ENCODE data around the gene TMEM114.

Gene TMEM114

DNA sequence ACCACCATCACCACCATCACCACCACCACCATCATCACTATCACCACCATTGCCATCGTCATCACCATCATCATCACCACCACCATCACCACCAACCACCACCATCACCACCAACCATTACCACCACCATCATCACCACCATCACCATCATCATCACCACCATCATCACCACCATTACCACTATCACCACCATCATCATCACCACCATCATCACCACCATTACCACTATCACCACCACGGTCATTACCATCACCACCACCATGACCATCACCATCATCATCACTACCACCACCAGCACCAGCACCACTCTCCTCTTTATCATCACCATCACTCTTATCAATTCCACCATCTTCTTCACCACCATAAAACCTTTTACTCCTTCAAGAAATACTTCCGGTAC is 1.1 kb upstream of the TMEM114 start:
- Histone ChIP-seq H4K8ac (ENCODE audit: low read depth, low read length) (no peak overlapping the region), H3K4me3 (ENCODE audit: low read length) (no peak overlapping the region), H3K9ac (ENCODE audit: low read length) (no peak overlapping the region), H3K36me3 (ENCODE audit: control insufficient read depth, insufficient read depth, low read length) (no peaks in the 10 kb centered on the region), H3K23ac (ENCODE audit: low read length) (no peak overlapping the region), H3K79me2 (ENCODE audit: control insufficient read depth, insufficient read depth, low read length) (no peaks in the 10 kb centered on the region), H2BK120ac (ENCODE audit: low read depth, low read length) (no peak overlapping the region), H3K27ac (ENCODE audit: low read depth, low read length) (no peak overlapping the region), H4K5ac (ENCODE audit: low read length) (no peak overlapping the region), H3K4ac (ENCODE audit: low read depth, low read length) (no peak overlapping the region), H2AK5ac (ENCODE audit: low read length) (no peak overlapping the region), H3K56ac (ENCODE audit: low read length) (no peak overlapping the region), H3K4me1 (ENCODE audit: control insufficient read depth, low read depth, low read length) (no peaks in the 10 kb centered on the region), H3K27me3 (ENCODE audit: insufficient read depth, low read length, poor library complexity) (peaks cover 23% of the 10 kb centered on the region), H2BK5ac (ENCODE audit: low read length) (no peak overlapping the region), H3K79me1 (ENCODE audit: low read length) (no peaks in the 10 kb centered on the region), H2BK15ac (replicated peaks; ENCODE audit: low read depth) (no peak overlapping the region), H3K18ac (ENCODE audit: low read length) (no peak overlapping the region), H3K4me2 (ENCODE audit: low read length) (no peak overlapping the region)
- WGBS (ENCODE audit: extremely low coverage, insufficient coverage, low lambda C conversion rate): no CpG with 5 or more reads among the region's 3 CpGs
- no peak for DNase-seq

DNA sequence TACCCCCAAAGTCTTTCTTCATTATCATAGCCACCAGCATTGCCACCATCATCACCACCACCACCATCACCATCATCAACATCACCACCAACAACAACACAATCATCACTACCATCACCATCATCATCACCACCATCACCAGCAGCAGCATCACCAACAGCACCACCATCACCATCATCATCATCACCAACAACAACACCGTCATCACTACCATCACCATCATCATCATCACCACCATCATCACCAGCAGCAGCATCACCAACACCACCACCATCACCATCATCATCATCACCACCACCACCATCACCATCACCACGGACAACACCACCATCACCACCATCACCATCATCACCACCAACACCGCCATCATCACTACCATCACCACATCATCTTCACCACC is 500 bp upstream of the TMEM114 start:
- H3K56ac ChIP-seq (ENCODE audit: low read length): no peak overlapping the region
- WGBS (ENCODE audit: extremely low coverage, insufficient coverage, low lambda C conversion rate): no CpG with 5 or more reads among the region's 3 CpGs
- no peaks in the 10 kb centered on the region for H3K79me2 ChIP-seq (ENCODE audit: control insufficient read depth, insufficient read depth, low read length)
- peaks cover 23% of the 10 kb centered on the region for H3K27me3 ChIP-seq (ENCODE audit: insufficient read depth, low read length, poor library complexity)
- H3K4me3 ChIP-seq (ENCODE audit: low read length): no peak overlapping the region
- no peak overlapping the region for H3K27ac ChIP-seq (ENCODE audit: low read depth, low read length)
- H3K4me1 ChIP-seq (ENCODE audit: control insufficient read depth, low read depth, low read length): no peaks in the 10 kb centered on the region
- no peak overlapping the region for H2BK120ac ChIP-seq (ENCODE audit: low read depth, low read length)
- H4K8ac ChIP-seq (ENCODE audit: low read depth, low read length): no peak overlapping the region
- no peak overlapping the region for H3K18ac ChIP-seq (ENCODE audit: low read length)
- H3K9ac ChIP-seq (ENCODE audit: low read length): no peak overlapping the region
- H4K5ac ChIP-seq (ENCODE audit: low read length): no peak overlapping the region
- H3K4me2 ChIP-seq (ENCODE audit: low read length): no peak overlapping the region
- no peak overlapping the region for H2AK5ac ChIP-seq (ENCODE audit: low read length)
- H3K79me1 ChIP-seq (ENCODE audit: low read length): no peaks in the 10 kb centered on the region
- no peak for DNase-seq
- no peak overlapping the region for H2BK5ac ChIP-seq (ENCODE audit: low read length)
- H2BK15ac ChIP-seq (replicated peaks; ENCODE audit: low read depth): no peak overlapping the region
- no peaks in the 10 kb centered on the region for H3K36me3 ChIP-seq (ENCODE audit: control insufficient read depth, insufficient read depth, low read length)
- no peak overlapping the region for H3K23ac ChIP-seq (ENCODE audit: low read length)
- H3K4ac ChIP-seq (ENCODE audit: low read depth, low read length): no peak overlapping the region

DNA sequence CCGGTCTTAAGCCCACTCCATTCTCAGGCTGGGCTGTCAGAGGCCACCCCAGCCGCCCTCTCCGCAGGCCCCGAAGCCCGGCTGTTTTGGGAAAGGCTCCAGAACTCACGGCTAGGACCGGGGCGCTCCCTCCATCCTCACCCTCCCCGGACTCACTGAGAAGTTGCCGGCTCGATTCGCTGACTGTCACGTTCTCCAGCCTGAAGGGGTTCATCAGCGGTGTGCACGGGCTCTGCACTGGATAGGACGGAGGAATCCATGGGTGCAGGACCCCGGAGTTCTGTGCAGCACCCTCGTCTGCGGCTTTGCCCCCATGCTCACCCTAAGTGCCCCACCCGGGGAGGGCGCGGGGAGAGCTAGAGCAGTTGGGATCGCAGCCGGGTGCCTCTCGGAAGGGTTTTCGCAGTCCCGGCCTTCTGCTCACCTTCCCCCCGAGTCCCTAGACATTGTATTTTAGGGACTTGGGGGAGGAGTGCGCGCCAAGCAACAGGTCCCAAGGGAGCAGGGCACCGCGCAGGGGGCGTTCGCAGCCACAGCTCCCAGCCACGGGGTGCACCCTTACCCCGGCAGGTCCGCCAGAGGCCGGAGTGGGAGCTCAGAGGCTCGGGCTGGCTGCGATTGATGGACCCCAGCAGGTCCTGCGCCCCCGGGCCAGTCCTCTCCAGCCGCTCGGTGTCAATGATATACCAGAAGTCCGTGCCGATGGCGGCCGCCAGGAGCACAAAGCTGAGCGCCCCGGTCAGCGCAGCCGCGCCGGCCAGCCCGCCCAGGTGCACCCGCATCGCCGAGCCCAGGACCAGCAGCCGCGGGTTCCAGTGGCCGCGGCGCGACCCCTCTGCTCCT is 1.0 kb downstream of the TMEM114 start:
- no CpG with 5 or more reads among the region's 64 CpGs for WGBS (ENCODE audit: extremely low coverage, insufficient coverage, low lambda C conversion rate)
- no peak overlapping the region for H2BK5ac ChIP-seq (ENCODE audit: low read length)
- H3K18ac ChIP-seq (ENCODE audit: low read length): no peak overlapping the region
- H3K27ac ChIP-seq (ENCODE audit: low read depth, low read length): no peak overlapping the region
- H3K79me1 ChIP-seq (ENCODE audit: low read length): no peaks in the 10 kb centered on the region
- no peak overlapping the region for H3K23ac ChIP-seq (ENCODE audit: low read length)
- peak overlapping the region; percentile 61 for H3K4me2 ChIP-seq (ENCODE audit: low read length)
- no peak overlapping the region for H3K9ac ChIP-seq (ENCODE audit: low read length)
- no peak overlapping the region for H3K4ac ChIP-seq (ENCODE audit: low read depth, low read length)
- H4K5ac ChIP-seq (ENCODE audit: low read length): no peak overlapping the region
- H3K79me2 ChIP-seq (ENCODE audit: control insufficient read depth, insufficient read depth, low read length): no peaks in the 10 kb centered on the region
- no peak overlapping the region for H2BK15ac ChIP-seq (replicated peaks; ENCODE audit: low read depth)
- H2AK5ac ChIP-seq (ENCODE audit: low read length): no peak overlapping the region
- H3K4me3 ChIP-seq (ENCODE audit: low read length): no peak overlapping the region
- H3K36me3 ChIP-seq (ENCODE audit: control insufficient read depth, insufficient read depth, low read length): no peaks in the 10 kb centered on the region
- H3K27me3 ChIP-seq (ENCODE audit: insufficient read depth, low read length, poor library complexity): peaks cover 23% of the 10 kb centered on the region
- DNase-seq: no peak
- no peak overlapping the region for H2BK120ac ChIP-seq (ENCODE audit: low read depth, low read length)
- H3K4me1 ChIP-seq (ENCODE audit: control insufficient read depth, low read depth, low read length): no peaks in the 10 kb centered on the region
- H3K56ac ChIP-seq (ENCODE audit: low read length): no peak overlapping the region
- no peak overlapping the region for H4K8ac ChIP-seq (ENCODE audit: low read depth, low read length)

DNA sequence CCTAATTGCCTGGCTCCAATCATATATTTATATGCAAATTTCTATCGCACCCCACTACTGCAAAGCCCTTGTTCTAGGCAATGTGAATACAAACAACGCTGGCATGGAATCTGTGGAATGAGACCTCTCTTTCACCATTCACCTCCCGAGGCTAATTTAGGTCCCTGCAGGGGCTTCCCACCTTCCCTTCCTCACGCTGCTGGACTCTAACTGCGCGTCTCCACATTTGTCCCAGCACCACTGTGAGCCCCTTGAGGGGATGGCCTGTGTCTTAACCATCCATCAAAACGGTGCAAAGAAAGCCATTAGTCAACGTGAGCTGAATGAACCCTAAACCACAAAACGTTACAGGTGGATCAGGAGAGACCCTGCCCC is 1.6 kb downstream of the TMEM114 start:
- no peaks in the 10 kb centered on the region for H3K4me1 ChIP-seq (ENCODE audit: control insufficient read depth, low read depth, low read length)
- no peak overlapping the region for H2AK5ac ChIP-seq (ENCODE audit: low read length)
- no peak overlapping the region for H3K23ac ChIP-seq (ENCODE audit: low read length)
- no peak overlapping the region for H3K9ac ChIP-seq (ENCODE audit: low read length)
- H2BK120ac ChIP-seq (ENCODE audit: low read depth, low read length): no peak overlapping the region
- no peak overlapping the region for H3K4me2 ChIP-seq (ENCODE audit: low read length)
- H2BK5ac ChIP-seq (ENCODE audit: low read length): no peak overlapping the region
- H3K27ac ChIP-seq (ENCODE audit: low read depth, low read length): no peak overlapping the region
- no CpG with 5 or more reads among the region's 9 CpGs for WGBS (ENCODE audit: extremely low coverage, insufficient coverage, low lambda C conversion rate)
- H2BK15ac ChIP-seq (replicated peaks; ENCODE audit: low read depth): no peak overlapping the region
- no peaks in the 10 kb centered on the region for H3K36me3 ChIP-seq (ENCODE audit: control insufficient read depth, insufficient read depth, low read length)
- DNase-seq: peak; percentile 75
- H3K79me1 ChIP-seq (ENCODE audit: low read length): no peaks in the 10 kb centered on the region
- H3K79me2 ChIP-seq (ENCODE audit: control insufficient read depth, insufficient read depth, low read length): no peaks in the 10 kb centered on the region
- no peak overlapping the region for H3K56ac ChIP-seq (ENCODE audit: low read length)
- no peak overlapping the region for H4K5ac ChIP-seq (ENCODE audit: low read length)
- H3K4me3 ChIP-seq (ENCODE audit: low read length): no peak overlapping the region
- H3K27me3 ChIP-seq (ENCODE audit: insufficient read depth, low read length, poor library complexity): peaks cover 23% of the 10 kb centered on the region
- no peak overlapping the region for H3K18ac ChIP-seq (ENCODE audit: low read length)
- no peak overlapping the region for H4K8ac ChIP-seq (ENCODE audit: low read depth, low read length)
- H3K4ac ChIP-seq (ENCODE audit: low read depth, low read length): no peak overlapping the region

DNA sequence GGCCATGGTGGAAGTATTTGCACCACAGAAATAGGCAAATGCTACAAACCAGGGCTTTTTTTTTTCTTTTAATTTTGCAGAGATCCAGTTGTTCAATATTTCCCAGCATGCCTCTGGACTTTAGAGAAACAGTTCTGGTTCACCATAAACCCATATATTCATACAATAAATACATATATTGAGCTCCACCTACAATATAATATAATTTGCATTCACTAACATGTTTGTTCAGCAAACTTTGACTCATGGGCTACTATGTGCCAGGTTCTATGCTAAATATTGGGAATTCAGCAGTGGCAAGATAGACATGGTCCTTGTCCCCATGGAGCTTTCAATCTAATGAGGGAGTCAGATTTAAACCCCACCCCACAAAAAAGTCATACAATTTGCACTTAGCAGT is 3.2 kb downstream of the TMEM114 start:
- no peak for DNase-seq
- no peaks in the 10 kb centered on the region for H3K79me1 ChIP-seq (ENCODE audit: low read length)
- H2AK5ac ChIP-seq (ENCODE audit: low read length): no peak overlapping the region
- no peak overlapping the region for H3K4me2 ChIP-seq (ENCODE audit: low read length)
- no peak overlapping the region for H3K18ac ChIP-seq (ENCODE audit: low read length)
- no peak overlapping the region for H3K4ac ChIP-seq (ENCODE audit: low read depth, low read length)
- H3K36me3 ChIP-seq (ENCODE audit: control insufficient read depth, insufficient read depth, low read length): no peaks in the 10 kb centered on the region
- no peak overlapping the region for H4K5ac ChIP-seq (ENCODE audit: low read length)
- no peak overlapping the region for H3K23ac ChIP-seq (ENCODE audit: low read length)
- H3K9ac ChIP-seq (ENCODE audit: low read length): no peak overlapping the region
- H3K4me3 ChIP-seq (ENCODE audit: low read length): no peak overlapping the region
- H2BK120ac ChIP-seq (ENCODE audit: low read depth, low read length): no peak overlapping the region
- no peak overlapping the region for H2BK5ac ChIP-seq (ENCODE audit: low read length)
- H2BK15ac ChIP-seq (replicated peaks; ENCODE audit: low read depth): no peak overlapping the region
- no peaks in the 10 kb centered on the region for H3K4me1 ChIP-seq (ENCODE audit: control insufficient read depth, low read depth, low read length)
- H3K56ac ChIP-seq (ENCODE audit: low read length): no peak overlapping the region
- no peaks in the 10 kb centered on the region for H3K79me2 ChIP-seq (ENCODE audit: control insufficient read depth, insufficient read depth, low read length)
- H4K8ac ChIP-seq (ENCODE audit: low read depth, low read length): no peak overlapping the region
- no peak overlapping the region for H3K27ac ChIP-seq (ENCODE audit: low read depth, low read length)
- peaks cover 23% of the 10 kb centered on the region for H3K27me3 ChIP-seq (ENCODE audit: insufficient read depth, low read length, poor library complexity)

DNA sequence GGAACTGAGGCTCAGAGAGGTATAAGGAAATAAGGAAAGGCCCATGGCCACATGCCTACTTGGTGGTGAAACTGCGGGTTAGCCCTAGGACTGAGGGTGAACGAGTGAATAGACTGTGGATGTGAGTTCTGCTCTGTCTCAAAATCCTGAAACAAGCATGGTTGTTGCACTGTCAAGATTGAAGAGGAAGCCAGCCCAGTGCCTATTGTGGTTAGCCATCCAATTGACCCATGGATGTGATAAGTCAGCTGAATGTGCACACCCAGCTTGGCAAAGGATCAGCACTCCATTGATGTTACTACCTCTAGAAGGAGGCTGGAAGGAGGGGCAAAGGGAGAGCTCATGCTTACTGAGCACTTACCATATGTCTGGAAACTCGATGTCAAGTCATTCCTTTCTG is 4.5 kb downstream of the TMEM114 start:
- no CpG with 5 or more reads among the region's 3 CpGs for WGBS (ENCODE audit: extremely low coverage, insufficient coverage, low lambda C conversion rate)
- Histone ChIP-seq H3K18ac (ENCODE audit: low read length) (no peak overlapping the region), H3K9ac (ENCODE audit: low read length) (no peak overlapping the region), H4K5ac (ENCODE audit: low read length) (no peak overlapping the region), H3K27ac (ENCODE audit: low read depth, low read length) (no peak overlapping the region), H3K23ac (ENCODE audit: low read length) (no peak overlapping the region), H3K4me1 (ENCODE audit: control insufficient read depth, low read depth, low read length) (no peaks in the 10 kb centered on the region), H3K79me1 (ENCODE audit: low read length) (no peaks in the 10 kb centered on the region), H3K36me3 (ENCODE audit: control insufficient read depth, insufficient read depth, low read length) (no peaks in the 10 kb centered on the region), H4K8ac (ENCODE audit: low read depth, low read length) (no peak overlapping the region), H2BK5ac (ENCODE audit: low read length) (no peak overlapping the region), H2BK120ac (ENCODE audit: low read depth, low read length) (no peak overlapping the region), H3K56ac (ENCODE audit: low read length) (no peak overlapping the region), H3K27me3 (ENCODE audit: insufficient read depth, low read length, poor library complexity) (peaks cover 23% of the 10 kb centered on the region), H3K4me3 (ENCODE audit: low read length) (no peak overlapping the region), H3K4me2 (ENCODE audit: low read length) (no peak overlapping the region), H3K79me2 (ENCODE audit: control insufficient read depth, insufficient read depth, low read length) (no peaks in the 10 kb centered on the region), H2AK5ac (ENCODE audit: low read length) (no peak overlapping the region), H3K4ac (ENCODE audit: low read depth, low read length) (no peak overlapping the region), H2BK15ac (replicated peaks; ENCODE audit: low read depth) (no peak overlapping the region)
- no peak for DNase-seq
